B cell (primary cell): Measurements from ENCODE around the gene CDK8. TPM values are rescaled to one million over a fixed set of nuclear protein-coding genes. Genes with fewer than 3 reads are reported as not detected.

Experiments used
- ATAC-seq: fragments of 200-7000 bp; cut with Tn5 transposase; one replicate; pipeline ENCODE4 v1.10.0; 2021; ENCODE audit warnings: low read depth, mild to moderate bottlenecking, moderate number of reproducible peaks, moderate library complexity
- CTCF ChIA-PET: fragments of 350-600 bp; sonication (Branson Sonifier 250); formaldehyde crosslinking; loops from one replicate; lab custom pipeline; 2021; ENCODE audit warnings: antibody characterized with exemption, inconsistent platforms; lab: Charles Lee
- POLR2A ChIA-PET: fragments of 350-600 bp; sonication (Branson Sonifier 250); formaldehyde crosslinking; loops from one replicate; lab custom pipeline; 2021; ENCODE audit warnings: antibody characterized with exemption; lab: Charles Lee
- DNase-seq: peaks from one replicate; pipeline ENCODE4 v3.0.0; 2013
- H2AFZ ChIP-seq: 2 replicates; pipeline ENCODE4 v1.6.1; 2012; ENCODE audit warnings: mild to moderate bottlenecking, low read depth, low read length; ENCODE audit not compliant: insufficient read depth, poor library complexity, severe bottlenecking
- H3K27ac ChIP-seq, 2 donors: 1 replicate in 1 of 2; 2 replicates in 1 of 2; pipeline ENCODE4 v1.5.1; 2012 to 2013; ENCODE audit warnings: low read length in 2 of 2, mild to moderate bottlenecking in 2 of 2, moderate library complexity in 1 of 2
- H3K27me3 ChIP-seq, 4 experiments: fragments of 200-600 bp in 1 of 4; sonication (generic) in 1 of 4; replicated peaks in 1 of 4; 1 replicate in 2 of 4; 2 replicates in 2 of 4; pipeline versions ENCODE4 v1.6.1 to v1.7.0; 2013 to 2016; ENCODE audit warnings: low read length in 3 of 4, mild to moderate bottlenecking in 2 of 4, mixed read lengths in 1 of 4, moderate library complexity in 1 of 4; ENCODE audit not compliant: insufficient read depth in 4 of 4, control insufficient read depth in 3 of 4; ENCODE audit errors: control extremely low read depth in 1 of 4
- H3K36me3 ChIP-seq, 2 experiments: replicated peaks in 1 of 2; 1 replicate in 1 of 2; 2 replicates in 1 of 2; pipeline versions ENCODE4 v1.6.1 to v1.7.1; 2013; ENCODE audit warnings: low read length in 1 of 2; ENCODE audit not compliant: insufficient read depth in 2 of 2, control insufficient read depth in 1 of 2; ENCODE audit errors: control extremely low read depth in 1 of 2, extremely low read depth in 1 of 2
- H3K4me1 ChIP-seq, 2 donors: fragments of 200-600 bp in 1 of 2; sonication (generic) in 1 of 2; 1 replicate in 1 of 2; 2 replicates in 1 of 2; pipeline versions ENCODE4 v1.5.1 to v1.6.1; 2013 to 2017; ENCODE audit warnings: low read length in 2 of 2; ENCODE audit not compliant: control insufficient read depth in 2 of 2, insufficient read depth in 2 of 2
- H3K4me2 ChIP-seq: replicated peaks from 2 replicates; pipeline ENCODE3; 2012; ENCODE audit warnings: mild to moderate bottlenecking, low read depth, low read length; ENCODE audit not compliant: poor library complexity, severe bottlenecking
- H3K4me3 ChIP-seq, 5 experiments: fragments of 200-600 bp in 1 of 5; sonication (generic) in 1 of 5; 1 replicate in 3 of 5; 2 replicates in 2 of 5; pipeline versions ENCODE4 v1.5.1 to v1.7.0; 2011 to 2016; ENCODE audit warnings: low read length in 4 of 5, mild to moderate bottlenecking in 4 of 5, low read depth in 2 of 5, control low read depth in 1 of 5, moderate library complexity in 1 of 5; ENCODE audit not compliant: insufficient read depth in 1 of 5; ENCODE audit errors: control extremely low read depth in 1 of 5, extremely low read depth in 1 of 5
- H3K79me2 ChIP-seq: fragments of 200-600 bp; sonication (generic); one replicate; pipeline ENCODE4 v1.6.0; 2016; ENCODE audit warnings: low read length; ENCODE audit not compliant: control insufficient read depth, insufficient read depth
- H3K9ac ChIP-seq: fragments of 200-600 bp; sonication (generic); 2 replicates; pipeline ENCODE4 v1.6.1; 2017; ENCODE audit warnings: mild to moderate bottlenecking, low read length, moderate library complexity
- H3K9me3 ChIP-seq, 3 donors: one replicate each; pipeline versions ENCODE4 v1.6.1 to v1.7.1; 2013; ENCODE audit warnings: low read length in 2 of 3; ENCODE audit not compliant: control insufficient read depth in 2 of 3, insufficient read depth in 1 of 3; ENCODE audit errors: control extremely low read depth in 1 of 3
- H4K20me1 ChIP-seq: 2 replicates; pipeline ENCODE4 v1.6.0; 2012; ENCODE audit warnings: mild to moderate bottlenecking, low read length; ENCODE audit not compliant: insufficient read depth, control insufficient read depth, poor library complexity, severe bottlenecking
- H3K27ac Mint-ChIP-seq: one replicate; pipeline ENCODE4 v1.8.0; 2021; ENCODE audit warnings: mixed read lengths
- H3K27me3 Mint-ChIP-seq: one replicate; pipeline ENCODE4 v1.8.0; 2021; ENCODE audit warnings: mixed read lengths
- H3K4me1 Mint-ChIP-seq: one replicate; pipeline ENCODE4 v1.8.0; 2021; ENCODE audit warnings: mixed read lengths
- H3K4me3 Mint-ChIP-seq: one replicate; pipeline ENCODE4 v1.8.0; 2021; ENCODE audit warnings: mixed read lengths
- H3K9me3 Mint-ChIP-seq: one replicate; pipeline ENCODE4 v1.8.0; 2022; ENCODE audit warnings: mixed read lengths; ENCODE audit not compliant: insufficient read depth
- CTCF ChIP-seq: fragments of 200-600 bp; IDR thresholded peaks from one replicate; pipeline ENCODE4 v1.8.0; 2022; ENCODE audit warnings: antibody characterized with exemption, mild to moderate bottlenecking
- EZH2 ChIP-seq: IDR thresholded peaks from 2 replicates; pipeline ENCODE4 v1.6.1; 2012; ENCODE audit warnings: borderline replicate concordance, low read depth, mild to moderate bottlenecking, moderate library complexity, low read length; ENCODE audit not compliant: insufficient read depth, poor library complexity, severe bottlenecking
- WGBS: methylation state at CpG from one replicate; pipeline ENCODE4 v1.1.5; 2013; ENCODE audit warnings: missing lambda C conversion rate; ENCODE audit not compliant: insufficient coverage; 5-methylcytosine and 5-hydroxymethylcytosine counted together
- intact Hi-C: fragments of 100-400 bp; cut with micrococcal nuclease; formaldehyde crosslinking; loops from one replicate; pipeline ENCODE4 v1.10.0; 2022
- polyA plus RNA-seq: library from polyadenylated mRNA; depleted of rRNA; stranded (reverse); fragments of >200 nt; gene quantifications from 2 replicates; pipeline ENCODE4 v1.2.3, GENCODE V29; 2012
- total RNA-seq, 2 donors: library from RNA; stranded (reverse); fragments of 120-200 nt in 1 of 2; gene quantifications; 1 replicate in 1 of 2; 2 replicates in 1 of 2; pipeline versions ENCODE4 v1.2.3 to v1.2.4, GENCODE V29; 2013 to 2022

The CDK8 gene
- total and polyA plus RNA-seq, 2 donors (not counting 1 experiment from before 2014, with no cell fraction given): 10.8 to 13.5 TPM

GRCh38 chr13:26305676-26306075 is 51.7 kb downstream of the CDK8 start:
- Mint-ChIP-seq H3K4me1 (peaks cover 35% of the 10 kb centered on the region), H3K27ac (no peak overlapping the region), H3K27me3 (no peaks in the 10 kb centered on the region), H3K4me3 (no peak overlapping the region), H3K9me3 (no peaks in the 10 kb centered on the region)
- POLR2A ChIA-PET: no interaction called here
- TF ChIP-seq CTCF: no peak
- TF ChIP-seq EZH2: no peak
- peaks cover 28% of the 10 kb centered on the region for H4K20me1 ChIP-seq
- H3K36me3 ChIP-seq: no peaks in the 10 kb centered on the region
- intact Hi-C loops: no loop called here
- H3K4me3 ChIP-seq: no peak overlapping the region
- H3K27me3 ChIP-seq: no peaks in the 10 kb centered on the region
- H2AFZ ChIP-seq: no peak overlapping the region
- no peak overlapping the region for H3K27ac ChIP-seq
- DNase-seq (no peak), ATAC-seq (no peak)
- H3K9ac ChIP-seq: no peak overlapping the region
- WGBS: no CpG with 5 or more reads among the region's 1 CpG
- no peak overlapping the region for H3K4me2 ChIP-seq
- CTCF ChIA-PET: no interaction called here
- peaks cover 62% of the 10 kb centered on the region for H3K79me2 ChIP-seq
- peaks cover 0 to 3% of the 10 kb centered on the region in 2 donors for H3K4me1 ChIP-seq
- H3K9me3 ChIP-seq: peaks cover 0 to 2% (median 0%) of the 10 kb centered on the region in 3 donors

- Histone ChIP-seq H4K20me1 (peaks cover 24% of the 10 kb centered on the region), H2AFZ (no peak overlapping the region), H3K36me3 (no peaks in the 10 kb centered on the region), H3K4me1 (peaks cover 0 to 3% of the 10 kb centered on the region in 2 donors), H3K9me3 (peaks cover 0 to 2% (median 0%) of the 10 kb centered on the region in 3 donors), H3K9ac (no peak overlapping the region), H3K27me3 (no peaks in the 10 kb centered on the region), H3K4me2 (no peak overlapping the region), H3K79me2 (peaks cover 61% of the 10 kb centered on the region), H3K27ac (no peak overlapping the region), H3K4me3 (no peak overlapping the region)
- ChIA-PET POLR2A (no interaction called here), CTCF (no interaction called here)
- H3K4me3 Mint-ChIP-seq: no peak overlapping the region
- H3K27ac Mint-ChIP-seq: no peak overlapping the region
- no CpG with 5 or more reads among the region's 1 CpG for WGBS
- H3K9me3 Mint-ChIP-seq: no peaks in the 10 kb centered on the region
- intact Hi-C loops: no loop called here
- DNase-seq: no peak
- no peak for ATAC-seq
- H3K4me1 Mint-ChIP-seq: peaks cover 29% of the 10 kb centered on the region
- H3K27me3 Mint-ChIP-seq: no peaks in the 10 kb centered on the region
- TF ChIP-seq EZH2: no peak
- TF ChIP-seq CTCF: no peak
Measured at GRCh38 chr13:26307701-26308100, 53.8 kb downstream of the CDK8 start.
